AG04450 (cell line): ENCODE results near the gene ULK1. TPM values are rescaled to one million over a fixed set of nuclear protein-coding genes. Genes with fewer than 3 reads are reported as not detected.
"Not testable (repeated sequence)": the region's sequence is repeated elsewhere in the genome, so short reads cannot be mapped to it uniquely, and the experiment has no call there.

Experiments
- CTCF ChIA-PET: fragments of 300-600, 350-600 bp; formaldehyde crosslinking; extraction: SDS; loops from one replicate; lab custom pipeline; 2022; ENCODE audit warnings: antibody characterized with exemption, inconsistent platforms; lab: Charles Lee
- POLR2A ChIA-PET: fragments of 350-600 bp; formaldehyde crosslinking; extraction: SDS; loops from one replicate; lab custom pipeline; 2021; ENCODE audit warnings: antibody characterized with exemption, inconsistent platforms; lab: Yijun Ruan, JAX
- DNase-seq: peaks from one replicate; pipeline ENCODE4 v3.0.0-alpha.2; 2011; ENCODE audit warnings: low read depth, low spot score
- H3K27ac ChIP-seq: one replicate; pipeline ENCODE4 v1.5.1; 2012; ENCODE audit warnings: low read depth, low read length, control low read depth
- H3K27me3 ChIP-seq: one replicate; pipeline ENCODE4 v1.6.0; 2012; ENCODE audit warnings: low read length; ENCODE audit not compliant: control insufficient read depth, insufficient read depth
- H3K4me3 ChIP-seq: 2 replicates; pipeline ENCODE4 v1.5.1; 2011; ENCODE audit warnings: mild to moderate bottlenecking, low read depth, low read length, control low read depth
- H3K9me3 ChIP-seq: 2 replicates; pipeline ENCODE4 v1.5.1; 2012; ENCODE audit warnings: low read length; ENCODE audit not compliant: control insufficient read depth, insufficient read depth
- polyA plus RNA-seq: library from polyadenylated mRNA; depleted of rRNA; stranded (reverse); fragments of >200 nt; gene quantifications from 2 replicates; pipeline ENCODE4 v1.2.3, GENCODE V29; 2011
- TF ChIP-seq, protein P1 (sequence below): IDR thresholded peaks from 2 replicates; pipeline ENCODE4 v1.5.1; 2011; ENCODE audit warnings: low read depth, low read length, control low read depth, inconsistent platforms

The ULK1 gene
- polyA plus RNA-seq, 1 experiment, result 4.6 TPM

DNA sequence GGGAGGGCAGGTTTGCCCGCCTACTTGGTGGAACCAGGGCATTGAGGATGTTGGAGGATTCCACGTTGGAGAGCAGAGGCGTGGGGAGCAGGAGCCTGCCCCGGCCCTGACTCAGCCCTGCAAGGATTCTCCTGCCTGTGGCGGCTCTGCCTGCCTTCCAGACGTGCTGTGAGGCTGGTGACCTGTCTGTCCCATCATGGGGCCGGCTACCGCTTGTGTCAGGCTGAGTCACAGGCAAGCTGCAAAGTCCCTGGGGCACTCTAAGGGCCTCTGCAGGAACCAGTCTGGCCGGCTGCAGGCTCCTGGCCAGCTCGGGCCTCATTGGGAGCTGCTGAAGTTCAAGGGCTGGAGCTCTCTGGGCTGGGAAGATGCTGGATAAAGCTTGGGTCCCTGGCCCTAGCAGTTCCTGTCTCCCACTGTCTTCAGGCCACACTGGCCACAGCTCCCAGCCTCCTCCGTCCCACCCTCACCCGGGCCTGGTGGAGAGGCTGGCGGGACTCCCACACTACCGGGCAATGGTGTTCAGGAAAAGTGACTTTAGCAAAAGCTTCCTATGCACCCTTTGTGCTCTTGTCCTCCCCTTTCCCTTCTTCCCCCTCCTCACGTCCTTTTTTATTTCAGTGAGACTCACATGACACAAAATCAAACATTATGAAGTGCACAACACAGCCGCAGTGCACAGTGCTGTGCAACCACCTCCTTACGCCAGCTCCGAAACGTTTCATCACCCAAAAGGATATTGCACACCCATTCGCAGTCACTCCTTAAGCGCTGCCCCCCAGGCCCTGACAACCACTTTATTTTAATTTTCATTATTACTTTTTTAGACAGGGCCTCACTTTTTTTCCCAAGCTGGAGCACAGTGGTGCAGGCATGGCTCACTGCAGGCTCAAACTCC, 22.0 kb upstream of the ULK1 start:
- DNase-seq, result no peak
- CTCF ChIA-PET, result no interaction called here
- H3K9me3 ChIP-seq, result peaks cover 5% of the 10 kb centered on the region
- no peak overlapping the region for H3K27ac ChIP-seq
- POLR2A ChIA-PET, result no interaction called here
- TF ChIP-seq, protein P1, sequence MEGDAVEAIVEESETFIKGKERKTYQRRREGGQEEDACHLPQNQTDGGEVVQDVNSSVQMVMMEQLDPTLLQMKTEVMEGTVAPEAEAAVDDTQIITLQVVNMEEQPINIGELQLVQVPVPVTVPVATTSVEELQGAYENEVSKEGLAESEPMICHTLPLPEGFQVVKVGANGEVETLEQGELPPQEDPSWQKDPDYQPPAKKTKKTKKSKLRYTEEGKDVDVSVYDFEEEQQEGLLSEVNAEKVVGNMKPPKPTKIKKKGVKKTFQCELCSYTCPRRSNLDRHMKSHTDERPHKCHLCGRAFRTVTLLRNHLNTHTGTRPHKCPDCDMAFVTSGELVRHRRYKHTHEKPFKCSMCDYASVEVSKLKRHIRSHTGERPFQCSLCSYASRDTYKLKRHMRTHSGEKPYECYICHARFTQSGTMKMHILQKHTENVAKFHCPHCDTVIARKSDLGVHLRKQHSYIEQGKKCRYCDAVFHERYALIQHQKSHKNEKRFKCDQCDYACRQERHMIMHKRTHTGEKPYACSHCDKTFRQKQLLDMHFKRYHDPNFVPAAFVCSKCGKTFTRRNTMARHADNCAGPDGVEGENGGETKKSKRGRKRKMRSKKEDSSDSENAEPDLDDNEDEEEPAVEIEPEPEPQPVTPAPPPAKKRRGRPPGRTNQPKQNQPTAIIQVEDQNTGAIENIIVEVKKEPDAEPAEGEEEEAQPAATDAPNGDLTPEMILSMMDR, result no peak
- H3K27me3 ChIP-seq, result peaks cover 7% of the 10 kb centered on the region
- no peak overlapping the region for H3K4me3 ChIP-seq

DNA sequence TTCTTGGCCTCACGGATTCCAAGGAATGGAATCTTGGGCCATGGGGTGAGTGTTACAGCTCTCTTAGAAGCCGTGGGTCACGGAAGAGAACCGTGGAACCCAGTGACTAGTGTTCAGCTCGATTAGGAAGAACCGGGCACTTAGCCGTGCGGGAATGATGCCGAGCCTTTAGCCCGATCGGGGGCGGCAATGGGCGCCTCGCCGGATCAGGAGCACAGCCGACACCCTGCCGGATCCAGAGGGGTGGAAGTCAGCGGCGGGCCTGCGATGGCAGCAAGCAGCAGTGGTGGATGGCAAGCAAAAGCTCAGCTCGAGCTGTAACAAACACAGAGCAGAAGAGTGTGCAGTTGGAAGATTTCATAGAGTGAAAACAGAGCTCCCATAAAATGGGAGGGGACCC, 21.1 kb upstream of the ULK1 start:
- no peak for DNase-seq
- CTCF ChIA-PET, result no interaction called here
- Histone ChIP-seq H3K9me3 (peaks cover 5% of the 10 kb centered on the region), H3K27me3 (peaks cover 12% of the 10 kb centered on the region), H3K27ac (no peak overlapping the region), H3K4me3 (no peak overlapping the region)
- POLR2A ChIA-PET, result no interaction called here
- TF ChIP-seq, protein P1, result no peak

DNA sequence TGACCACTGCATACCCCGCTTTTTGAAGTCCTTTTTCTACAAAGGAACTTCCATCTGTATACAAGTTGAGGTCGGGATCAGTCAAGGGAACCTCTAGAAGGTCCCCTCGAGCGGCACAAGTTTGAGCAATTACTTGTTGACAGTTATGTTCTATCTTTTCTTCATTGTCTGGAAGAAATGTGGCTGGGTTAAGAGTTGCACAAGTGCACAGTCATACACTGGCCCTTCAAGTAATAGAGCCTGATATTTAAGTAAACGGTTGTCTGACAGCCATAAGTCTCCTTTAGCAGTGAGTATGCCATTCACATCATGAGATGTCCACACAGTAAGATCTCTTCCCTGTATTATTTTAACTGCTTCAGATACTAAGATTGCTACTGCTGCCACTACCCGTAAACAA, 19.4 kb upstream of the ULK1 start:
- DNase-seq, POLR2A ChIA-PET, CTCF ChIA-PET, H3K27ac ChIP-seq, H3K9me3 ChIP-seq, H3K4me3 ChIP-seq: not testable (repeated sequence)
- peaks cover 23% of the 10 kb centered on the region for H3K27me3 ChIP-seq

DNA sequence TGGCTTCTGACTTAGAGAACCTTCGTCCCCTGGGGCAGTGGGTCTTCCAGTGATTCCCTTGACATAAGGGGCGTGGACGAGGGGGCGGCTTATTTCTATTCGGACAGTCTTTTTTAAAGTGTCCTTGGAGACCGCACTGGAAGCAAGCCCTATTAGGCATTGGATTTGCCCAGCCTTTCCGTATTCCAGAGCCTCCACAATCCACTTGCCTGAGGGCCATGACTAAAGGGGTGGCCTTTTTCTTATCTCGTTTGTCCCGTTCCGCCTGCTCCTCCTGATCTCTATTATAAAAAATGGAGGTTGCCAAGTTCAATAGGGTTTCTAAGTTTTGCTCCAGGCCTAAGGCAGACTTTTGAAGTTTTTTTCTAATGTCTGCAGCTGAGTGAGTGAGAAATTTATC, 17.2 kb upstream of the ULK1 start:
- DNase-seq, H3K4me3 ChIP-seq, POLR2A ChIA-PET, CTCF ChIA-PET, H3K9me3 ChIP-seq, H3K27ac ChIP-seq: not testable (repeated sequence)
- peaks cover 26% of the 10 kb centered on the region for H3K27me3 ChIP-seq

DNA sequence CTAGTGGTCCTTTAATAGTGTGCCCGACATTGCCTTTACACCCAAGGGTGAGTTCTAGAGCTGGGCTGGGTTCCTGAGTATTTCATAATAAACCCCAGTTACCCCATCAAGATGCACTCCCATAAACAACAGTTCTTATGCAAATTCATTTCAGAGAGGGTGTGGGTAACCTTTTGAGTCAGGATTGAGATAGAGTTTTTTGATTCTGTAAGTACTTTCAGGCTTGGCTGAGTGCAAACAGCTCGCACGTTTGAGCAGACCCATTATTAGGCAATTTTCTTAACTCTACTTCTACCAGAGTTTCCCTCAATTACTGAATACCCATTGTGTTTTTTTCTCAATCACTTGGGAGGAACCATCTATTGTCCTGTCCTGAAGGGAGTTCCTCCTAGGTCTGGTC, 16.0 kb upstream of the ULK1 start:
- POLR2A ChIA-PET, DNase-seq, H3K4me3 ChIP-seq, CTCF ChIA-PET, H3K9me3 ChIP-seq, H3K27ac ChIP-seq: not testable (repeated sequence)
- H3K27me3 ChIP-seq, result peaks cover 26% of the 10 kb centered on the region

DNA sequence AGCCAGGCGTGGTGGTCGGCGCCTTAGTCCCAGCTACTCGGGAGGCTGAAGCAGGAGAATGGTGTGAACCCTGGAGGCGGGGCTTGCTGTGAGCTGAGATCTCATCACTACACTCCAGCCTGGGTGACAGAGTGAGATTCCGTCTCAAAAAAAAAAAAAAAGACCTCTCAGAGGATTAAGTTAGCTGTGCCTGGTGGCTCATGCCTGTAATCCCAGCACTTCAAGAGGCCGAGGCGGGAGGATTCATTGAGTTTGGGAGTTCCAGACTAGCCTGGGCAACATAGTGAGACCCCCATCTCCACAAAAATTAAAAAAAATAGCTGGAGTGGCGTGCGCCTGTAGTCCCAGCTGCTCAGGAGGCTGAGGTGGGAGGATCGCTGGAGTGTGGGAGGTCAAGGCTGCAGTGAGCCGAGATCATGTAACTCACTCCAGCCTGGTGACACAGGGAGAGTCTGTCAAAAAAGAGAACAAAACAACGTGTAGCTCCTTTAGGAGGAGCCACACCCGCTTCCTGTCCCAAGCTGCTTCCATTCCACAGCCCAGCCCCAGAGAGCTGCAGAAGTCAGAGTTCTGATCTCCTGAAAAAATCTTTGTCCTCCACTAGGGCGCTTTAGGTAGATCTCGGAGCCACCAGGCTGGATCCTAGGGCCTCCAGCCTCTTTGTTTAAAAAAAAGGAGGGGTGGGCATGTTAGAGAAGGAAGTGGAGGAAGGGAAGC, 11.5 kb upstream of the ULK1 start:
- TF ChIP-seq, protein P1, result no peak
- H3K27me3 ChIP-seq, result peaks cover 17% of the 10 kb centered on the region
- H3K9me3 ChIP-seq, result peaks cover 3% of the 10 kb centered on the region
- no peak overlapping the region for H3K27ac ChIP-seq
- H3K4me3 ChIP-seq, result no peak overlapping the region
- POLR2A ChIA-PET, result interaction anchor here (1.8 kb wide), 1 partner anchor 14 kb away, joined by 6 read pairs; no protein-coding TSS in a partner anchor
- CTCF ChIA-PET, result no interaction called here
- DNase-seq, result no peak
